DOHH2 (cell line): ENCODE data around the gene CELA2A.

Experiments
- H3F3A ChIP-seq: fragments of 200-600 bp; sonication (generic), shearing (Covaris generic); 2 replicates; pipeline ENCODE4 v1.6.0; 2016; ENCODE audit warnings: antibody characterized with exemption, mild to moderate bottlenecking; ENCODE audit not compliant: control insufficient read depth, insufficient read depth
- H3K27ac ChIP-seq: fragments of 200-600 bp; sonication (generic); 2 replicates; pipeline ENCODE4 v1.5.1; 2014; ENCODE audit warnings: low read depth, mild to moderate bottlenecking, low read length, moderate library complexity
- H3K27me3 ChIP-seq: fragments of 200-600 bp; sonication (generic); 2 replicates; pipeline ENCODE4 v1.6.1; 2014; ENCODE audit warnings: mild to moderate bottlenecking, low read length, mixed read lengths; ENCODE audit not compliant: control insufficient read depth
- H3K36me3 ChIP-seq: fragments of 200-600 bp; sonication (generic); 2 replicates; pipeline ENCODE4 v1.6.1; 2014; ENCODE audit warnings: mild to moderate bottlenecking, low read length, moderate library complexity, mixed read lengths; ENCODE audit not compliant: control insufficient read depth
- H3K4me1 ChIP-seq: fragments of 200-600 bp; sonication (generic); 2 replicates; pipeline ENCODE4 v1.6.1; 2014; ENCODE audit warnings: mild to moderate bottlenecking, low read length, mixed read lengths; ENCODE audit not compliant: control insufficient read depth
- H3K4me2 ChIP-seq: fragments of 200-600 bp; sonication (generic); 2 replicates; pipeline ENCODE4 v1.6.0; 2014; ENCODE audit warnings: mild to moderate bottlenecking, low read length, moderate library complexity
- H3K4me3 ChIP-seq: fragments of 200-600 bp; sonication (generic); 2 replicates; pipeline ENCODE4 v1.5.1; 2014; ENCODE audit warnings: mild to moderate bottlenecking, low read length, mixed read lengths
- H3K79me2 ChIP-seq: fragments of 200-600 bp; sonication (generic); 2 replicates; pipeline ENCODE4 v1.6.1; 2014; ENCODE audit warnings: mild to moderate bottlenecking, low read length, mixed read lengths; ENCODE audit not compliant: control insufficient read depth
- H3K9me2 ChIP-seq: fragments of 200-600 bp; sonication (generic); replicated peaks from 2 replicates; pipeline ENCODE4 v1.6.1; 2014; ENCODE audit warnings: mild to moderate bottlenecking, low read length, mixed read lengths; ENCODE audit not compliant: control insufficient read depth
- H3K9me3 ChIP-seq: fragments of 200-600 bp; sonication (generic); 2 replicates; pipeline ENCODE4 v1.6.1; 2014; ENCODE audit warnings: antibody characterized with exemption, low read length, mixed read lengths; ENCODE audit not compliant: control insufficient read depth, insufficient read depth
- H4K20me1 ChIP-seq: fragments of 200-600 bp; sonication (generic); 2 replicates; pipeline ENCODE4 v1.6.0; 2014; ENCODE audit warnings: low read depth, mild to moderate bottlenecking, antibody characterized with exemption, low read length, moderate library complexity; ENCODE audit not compliant: control insufficient read depth, insufficient read depth
- CTCF ChIP-seq: fragments of 200-600 bp; sonication (generic); IDR thresholded peaks from one replicate; pipeline ENCODE4 v1.5.1; 2014; ENCODE audit warnings: antibody characterized with exemption, mild to moderate bottlenecking, low read depth, low read length; ENCODE audit not compliant: poor library complexity, severe bottlenecking
- EZH2phosphoT487 ChIP-seq: fragments of 200-600 bp; sonication (generic); IDR thresholded peaks from 2 replicates; pipeline ENCODE4 v1.6.1; 2017; ENCODE audit warnings: borderline replicate concordance, mild to moderate bottlenecking, antibody characterized with exemption, low read length, moderate library complexity, mixed read lengths

The CELA2A gene

GRCh38 chr1:15493869-15494390, 37.4 kb downstream of the CELA2A start:
- Histone ChIP-seq H3K9me2 (no peaks in the 10 kb centered on the region), H3K4me1 (no peaks in the 10 kb centered on the region), H4K20me1 (no peaks in the 10 kb centered on the region), H3K4me3 (no peak overlapping the region), H3K36me3 (no peaks in the 10 kb centered on the region), H3F3A (no peaks in the 10 kb centered on the region), H3K9me3 (no peaks in the 10 kb centered on the region), H3K4me2 (no peak overlapping the region), H3K27me3 (no peaks in the 10 kb centered on the region), H3K27ac (no peak overlapping the region), H3K79me2 (no peaks in the 10 kb centered on the region)
- TF ChIP-seq EZH2phosphoT487 (no peak), CTCF (no peak)

DNA sequence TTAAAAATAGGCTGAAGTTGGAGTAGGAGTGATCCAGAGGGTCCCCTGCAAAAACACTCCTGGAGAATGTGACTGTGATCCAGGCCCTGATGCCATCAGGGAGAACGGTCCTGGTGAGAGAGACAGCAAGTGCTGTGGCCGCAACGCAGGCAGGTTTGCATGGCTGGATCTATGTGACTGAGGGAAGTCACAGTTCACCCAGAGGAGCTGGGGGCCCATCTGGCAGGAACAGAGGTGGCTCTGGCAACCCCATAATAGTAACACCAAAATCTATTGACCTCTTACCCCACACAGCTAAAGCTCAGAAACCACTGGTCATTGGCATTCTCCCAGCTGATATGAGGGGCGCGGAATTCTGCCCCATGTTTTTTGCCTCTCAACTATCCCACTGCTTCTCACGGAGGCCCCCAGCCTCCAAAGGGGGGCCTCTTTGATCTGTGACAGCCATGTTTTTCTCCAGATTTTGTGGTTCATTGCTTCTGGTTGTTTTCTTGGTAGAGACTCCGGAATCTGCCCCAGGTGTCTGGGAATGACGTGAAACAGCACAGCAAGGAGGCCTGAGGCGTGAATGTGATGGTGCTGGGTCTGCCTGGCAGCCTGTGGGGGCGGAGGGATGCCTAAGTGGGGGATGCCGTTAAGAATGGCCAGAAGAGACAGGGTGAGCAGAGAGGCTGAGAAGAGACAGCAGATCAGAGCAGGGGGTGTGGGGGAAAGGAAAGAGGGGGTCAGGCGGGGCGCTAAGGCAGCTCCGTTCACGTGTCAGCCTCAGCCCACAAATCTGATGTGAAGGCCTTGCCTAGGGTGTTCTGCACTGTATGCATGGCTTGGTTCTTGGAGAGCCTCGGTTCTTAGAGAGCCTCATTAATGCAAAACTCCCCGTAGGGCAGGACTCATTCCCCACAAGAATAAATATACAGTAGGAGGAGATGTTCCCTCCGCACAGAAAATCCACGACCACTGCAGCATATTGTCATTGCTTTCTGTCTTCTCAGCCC, 43.9 kb downstream of the CELA2A start:
- H3K36me3 ChIP-seq, result no peaks in the 10 kb centered on the region
- no peaks in the 10 kb centered on the region for H3K79me2 ChIP-seq
- no peaks in the 10 kb centered on the region for H3F3A ChIP-seq
- no peaks in the 10 kb centered on the region for H3K27me3 ChIP-seq
- H3K9me2 ChIP-seq, result no peaks in the 10 kb centered on the region
- H4K20me1 ChIP-seq, result no peaks in the 10 kb centered on the region
- no peak overlapping the region for H3K4me3 ChIP-seq
- H3K9me3 ChIP-seq, result no peaks in the 10 kb centered on the region
- no peak overlapping the region for H3K4me2 ChIP-seq
- H3K4me1 ChIP-seq, result no peaks in the 10 kb centered on the region
- H3K27ac ChIP-seq, result no peak overlapping the region
- TF ChIP-seq EZH2phosphoT487 (no peak), CTCF (no peak)

- Histone ChIP-seq H3K4me2 (no peak overlapping the region), H3K79me2 (no peaks in the 10 kb centered on the region), H3K9me2 (no peaks in the 10 kb centered on the region), H4K20me1 (no peaks in the 10 kb centered on the region), H3K4me3 (no peak overlapping the region), H3K27me3 (no peaks in the 10 kb centered on the region), H3K4me1 (no peaks in the 10 kb centered on the region), H3K27ac (no peak overlapping the region), H3K36me3 (no peaks in the 10 kb centered on the region), H3K9me3 (no peaks in the 10 kb centered on the region), H3F3A (no peaks in the 10 kb centered on the region)
- TF ChIP-seq EZH2phosphoT487 (no peak), CTCF (peak; percentile 69)
Observed at GRCh38 chr1:15501208-15502032, 44.9 kb downstream of the CELA2A start.
